Esophagus muscularis mucosa (tissue), 4 donors: Measurements from ENCODE around the gene DMAP1. TPM values are rescaled to one million over a fixed set of nuclear protein-coding genes. Genes with fewer than 3 reads are reported as not detected.

Experiments used
- DNase-seq: peaks from one replicate; pipeline ENCODE4 v3.0.0-alpha.2; 2017; ENCODE audit errors: extremely low spot score
- H3K27ac ChIP-seq, 4 donors: fragments of 200-600 bp; sonication (generic); replicated peaks in 1 of 4; 1 replicate in 3 of 4; 2 replicates in 1 of 4; pipeline ENCODE4 v1.5.1; 2016 to 2019; ENCODE audit warnings: mild to moderate bottlenecking in 1 of 4
- H3K27me3 ChIP-seq, 4 donors: fragments of 200-600 bp; sonication (generic); one replicate each; pipeline versions ENCODE4 v1.5.1 to v1.6.0; 2016 to 2019
- H3K36me3 ChIP-seq, 4 donors: fragments of 200-600 bp; sonication (generic); one replicate each; pipeline ENCODE4 v1.5.1; 2016 to 2019
- H3K4me1 ChIP-seq, 4 donors: fragments of 200-600 bp; sonication (generic); one replicate each; pipeline ENCODE4 v1.5.1; 2016 to 2019
- H3K4me3 ChIP-seq, 4 donors: fragments of 200-600 bp; sonication (generic); 1 replicate in 2 of 4; 2 replicates in 2 of 4; pipeline ENCODE4 v1.5.1; 2016 to 2019; ENCODE audit warnings: mild to moderate bottlenecking in 4 of 4, moderate library complexity in 1 of 4
- H3K9me3 ChIP-seq, 4 donors: fragments of 200-600 bp; sonication (generic); 1 replicate in 3 of 4; 2 replicates in 1 of 4; pipeline ENCODE4 v1.5.1; 2016 to 2019
- EP300 ChIP-seq: sonication (generic); formaldehyde crosslinking; IDR thresholded peaks from one replicate; pipeline ENCODE4 v1.6.1; 2017; ENCODE audit warnings: antibody characterized with exemption
- POLR2A ChIP-seq: fragments of 450-650 bp; IDR thresholded peaks from one replicate; pipeline ENCODE4 v1.6.1; 2017; ENCODE audit warnings: antibody characterized with exemption, moderate library complexity, mild to moderate bottlenecking, low read depth
- POLR2AphosphoS5 ChIP-seq, 2 donors: sonication (generic); formaldehyde crosslinking; IDR thresholded peaks; one replicate each; pipeline ENCODE4 v1.6.1; 2017; ENCODE audit warnings: antibody characterized with exemption in 2 of 2
- WGBS: methylation state at CpG from one replicate; pipeline ENCODE4 v1.1.5; 2018; 5-methylcytosine and 5-hydroxymethylcytosine counted together
- intact Hi-C: fragments of 100-400 bp; cut with DNase I; formaldehyde crosslinking; loops from one replicate; pipeline ENCODE4 v1.15.1; 2023
- small RNA-seq, 3 donors: library from RNA; depleted of rRNA; stranded (forward); fragments of <200 nt; gene quantifications; one replicate each; pipeline ENCODE3, GENCODE V24; 2016
- total RNA-seq, 4 donors: library from RNA; depleted of rRNA; stranded (reverse); fragments of >200 nt; gene quantifications; one replicate each; pipeline versions ENCODE4 v1.1.0 to v1.2.1, GENCODE V29; 2016
- TF ChIP-seq, protein P1 (sequence below), 3 experiments: fragments of 200-600 bp in 2 of 3; fragments of 450-650 bp in 1 of 3; sonication (generic) in 2 of 3; IDR thresholded peaks; one replicate each; pipeline ENCODE4 v1.5.1; 2017 to 2019; ENCODE audit warnings: antibody characterized with exemption in 3 of 3, mild to moderate bottlenecking in 2 of 3, moderate library complexity in 1 of 3

DMAP1 gene
- total RNA-seq, 4 donors from 2014 or later = 24.0 to 34.6 (median 30.4) TPM

DNA sequence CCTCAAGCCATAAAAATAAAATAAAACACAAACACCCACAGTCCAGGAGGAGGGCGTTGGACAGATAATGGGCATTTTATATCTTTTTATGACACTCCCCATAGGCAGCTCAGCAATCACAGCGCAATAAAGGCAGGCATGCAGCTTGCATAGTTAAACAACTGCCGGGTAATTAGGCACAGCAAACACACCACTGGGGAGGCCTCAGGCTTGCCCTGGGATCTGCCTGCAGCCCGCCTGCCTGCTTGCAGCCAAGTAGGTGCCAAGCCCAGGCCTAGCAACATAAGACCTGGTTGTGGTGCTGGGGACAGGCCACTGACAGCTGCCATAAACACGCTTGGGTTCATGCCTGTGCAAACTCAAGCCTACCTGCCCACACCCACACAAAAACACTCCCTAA lies 54.2 kb downstream of the DMAP1 start:
- H3K36me3 ChIP-seq = no peaks in the 10 kb centered on the region
- DNase-seq = no peak

DNA sequence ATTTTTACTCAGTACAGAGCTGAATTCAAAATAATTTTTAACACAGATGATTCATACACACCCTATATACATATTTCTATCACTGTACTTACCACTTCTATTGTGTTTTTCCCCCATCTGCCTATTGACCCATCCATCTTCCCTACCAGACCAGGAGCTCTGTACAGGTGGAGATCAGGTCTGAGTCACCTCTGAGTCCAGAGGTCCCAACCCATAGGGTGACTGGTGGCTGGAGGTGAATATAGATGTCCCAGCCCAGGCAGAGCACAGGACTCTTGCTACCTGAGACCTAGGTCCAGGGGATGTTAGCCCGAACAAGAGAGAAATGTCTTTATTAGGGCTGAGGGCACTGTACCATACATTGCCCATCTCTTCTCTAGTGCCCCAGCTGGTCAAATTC lies 54.8 kb downstream of the DMAP1 start:
- no peaks in the 10 kb centered on the region for H3K36me3 ChIP-seq
- DNase-seq = no peak
- no peaks in the 10 kb centered on the region for H3K9me3 ChIP-seq
- H3K27ac ChIP-seq = no peak overlapping the region
- H3K4me1 ChIP-seq = peaks cover 0 to 6% (median 2%) of the 10 kb centered on the region in 4 donors
- intact Hi-C loops = no loop called here
- TF ChIP-seq EP300 (no peak), POLR2A (no peak), POLR2AphosphoS5 (IDR thresholded peaks at IDR 0.05) (no peak)
- TF ChIP-seq, protein P1, sequence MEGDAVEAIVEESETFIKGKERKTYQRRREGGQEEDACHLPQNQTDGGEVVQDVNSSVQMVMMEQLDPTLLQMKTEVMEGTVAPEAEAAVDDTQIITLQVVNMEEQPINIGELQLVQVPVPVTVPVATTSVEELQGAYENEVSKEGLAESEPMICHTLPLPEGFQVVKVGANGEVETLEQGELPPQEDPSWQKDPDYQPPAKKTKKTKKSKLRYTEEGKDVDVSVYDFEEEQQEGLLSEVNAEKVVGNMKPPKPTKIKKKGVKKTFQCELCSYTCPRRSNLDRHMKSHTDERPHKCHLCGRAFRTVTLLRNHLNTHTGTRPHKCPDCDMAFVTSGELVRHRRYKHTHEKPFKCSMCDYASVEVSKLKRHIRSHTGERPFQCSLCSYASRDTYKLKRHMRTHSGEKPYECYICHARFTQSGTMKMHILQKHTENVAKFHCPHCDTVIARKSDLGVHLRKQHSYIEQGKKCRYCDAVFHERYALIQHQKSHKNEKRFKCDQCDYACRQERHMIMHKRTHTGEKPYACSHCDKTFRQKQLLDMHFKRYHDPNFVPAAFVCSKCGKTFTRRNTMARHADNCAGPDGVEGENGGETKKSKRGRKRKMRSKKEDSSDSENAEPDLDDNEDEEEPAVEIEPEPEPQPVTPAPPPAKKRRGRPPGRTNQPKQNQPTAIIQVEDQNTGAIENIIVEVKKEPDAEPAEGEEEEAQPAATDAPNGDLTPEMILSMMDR (IDR thresholded peaks at IDR 0.05) = no peak
- H3K27me3 ChIP-seq = no peaks in the 10 kb centered on the region
- H3K4me3 ChIP-seq = no peak overlapping the region
- 100% methylated on average over 1 of the region's 1 CpG for WGBS

More for the DNA sequence above, 54.2 kb downstream of the DMAP1 start:
- Histone ChIP-seq H3K27ac (no peak overlapping the region), H3K27me3 (no peaks in the 10 kb centered on the region), H3K4me3 (no peak overlapping the region), H3K9me3 (no peaks in the 10 kb centered on the region), H3K4me1 (peaks cover 0 to 6% (median 2%) of the 10 kb centered on the region in 4 donors)
- WGBS = 100% methylated on average over 2 of the region's 5 CpGs
- intact Hi-C loops = no loop called here
- TF ChIP-seq POLR2A (no peak), POLR2AphosphoS5 (IDR thresholded peaks at IDR 0.05) (no peak), EP300 (no peak)
- TF ChIP-seq, protein P1 (IDR thresholded peaks at IDR 0.05) = no peak

Small RNAs within 50 kb of the gene (small RNA-seq; reads per million reads assigned to genes)
- gene AL035417.1 = 0 reads per million in 3 donors

Other genes with a start within 250 kb of the DMAP1 start
- gene DPH2, start 243.5 kb upstream of the DMAP1 start, total RNA-seq = 10 to 100 TPM; 13.7 to 29.2 (median 19.2) TPM
- gene ATP6V0B, start 238.5 kb upstream of the DMAP1 start, total RNA-seq = 100 to 1,000 TPM in 1 of 4 donors, 10 to 100 TPM in 3; 68.1 to 122 (median 98.2) TPM
- 10 to 100 TPM; 45.3 to 94.5 (median 77.5) TPM for gene B4GALT2, start 234.3 kb upstream of the DMAP1 start, total RNA-seq
- gene CCDC24, start 221.9 kb upstream of the DMAP1 start, total RNA-seq = 1 to 10 TPM; 6.2 to 7.3 (median 6.7) TPM
- gene SLC6A9, start 182.0 kb upstream of the DMAP1 start, total RNA-seq = 10 to 100 TPM in 2 of 4 donors, 1 to 10 TPM in 2; 5.2 to 17.9 (median 7.8) TPM
- gene KLF17, start 94.7 kb upstream of the DMAP1 start, total RNA-seq = 1 to 10 TPM in 2 of 4 donors, under 1 TPM in 2; 0.42 to 2.0 (median 1.1) TPM
- not detected for gene KLF18, start 71.8 kb upstream of the DMAP1 start, total RNA-seq
- 10 to 100 TPM; 40.4 to 56.6 (median 47.0) TPM for gene ERI3, start 141.8 kb downstream of the DMAP1 start, total RNA-seq
- gene RNF220, start 191.8 kb downstream of the DMAP1 start, total RNA-seq = 100 to 1,000 TPM; 112 to 157 (median 126) TPM